Measurements from ENCODE around the gene C13orf46. TPM values are rescaled to one million over a fixed set of nuclear protein-coding genes. Genes with fewer than 3 reads are reported as not detected.

The C13orf46 gene
- not detected in 2 replicates for total RNA-seq (ENCODE audit: low replicate concordance)

DNA sequence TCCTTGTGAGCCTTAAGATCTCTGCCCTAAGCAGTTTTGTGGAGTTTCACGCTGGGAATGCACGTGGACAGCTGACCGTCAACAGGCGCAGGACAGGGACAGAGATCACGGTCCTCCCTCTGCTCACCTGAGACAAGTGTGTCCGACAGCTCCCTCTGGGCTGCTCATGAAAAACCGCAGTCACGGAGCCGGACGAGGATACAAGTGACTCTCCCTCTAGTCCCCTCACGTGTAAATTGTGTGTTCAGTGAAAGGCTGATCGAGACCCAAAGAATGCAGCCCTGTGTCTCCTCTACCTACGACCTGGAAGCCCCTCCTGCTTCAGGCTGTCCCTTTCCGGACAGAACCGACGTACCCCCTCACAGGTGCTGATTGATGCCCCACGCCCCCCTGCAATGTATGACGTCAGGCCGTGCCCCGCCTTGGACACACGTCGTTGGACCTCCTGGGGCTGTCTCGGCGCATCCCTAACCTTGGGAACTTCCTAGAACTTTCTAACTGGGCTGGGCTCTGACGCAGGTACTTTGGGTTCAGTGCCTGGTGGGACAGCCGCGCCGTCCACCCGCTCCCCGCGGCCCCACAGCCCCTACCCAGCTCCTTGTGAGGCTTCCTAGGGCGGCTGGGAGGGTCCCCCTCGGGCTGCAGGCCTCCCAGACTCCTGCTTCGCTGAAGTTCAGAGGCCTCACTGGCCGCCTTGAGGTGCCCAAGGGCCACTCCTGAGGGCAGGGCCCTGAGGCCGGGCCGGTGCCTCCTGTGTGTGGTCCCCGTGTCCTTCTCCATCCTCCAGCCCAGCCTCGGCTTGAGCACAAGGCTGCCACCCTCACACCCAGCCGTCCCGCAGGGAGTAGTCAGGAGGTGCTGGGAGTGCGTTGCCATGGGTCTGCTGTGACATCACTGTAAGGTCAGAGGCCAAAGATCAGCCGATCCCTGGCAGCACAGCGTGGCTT is at the start of gene C13orf46:
C13orf46 (minus strand) TSS at position 859 of the 947 bp plus-strand sequence; CDS start at position 780, 79 bp downstream.
- H3K9me3 ChIP-seq (ENCODE audit: low read depth): no peaks in the 10 kb centered on the region
- no peaks in the 10 kb centered on the region for H3K27me3 ChIP-seq
- no peaks in the 10 kb centered on the region for H3F3A ChIP-seq (ENCODE audit: low read depth)
- no peak within 1 kb of the TSS for H3K4me2 ChIP-seq
- H3K79me2 ChIP-seq (ENCODE audit: low read depth): no peaks in the 10 kb centered on the region
- H3K9me3 Mint-ChIP-seq: no peaks in the 10 kb centered on the region
- peaks cover 3% of the 10 kb centered on the region for H3K4me1 Mint-ChIP-seq
- no peaks in the 10 kb centered on the region for H3K4me1 ChIP-seq
- H2AFZ ChIP-seq (replicated peaks): no peak within 1 kb of the TSS
- H3K36me3 ChIP-seq: no peaks in the 10 kb centered on the region
- TF ChIP-seq EZH2phosphoT487 (IDR thresholded peaks at IDR 0.05): no peak
- TF ChIP-seq, protein P1, sequence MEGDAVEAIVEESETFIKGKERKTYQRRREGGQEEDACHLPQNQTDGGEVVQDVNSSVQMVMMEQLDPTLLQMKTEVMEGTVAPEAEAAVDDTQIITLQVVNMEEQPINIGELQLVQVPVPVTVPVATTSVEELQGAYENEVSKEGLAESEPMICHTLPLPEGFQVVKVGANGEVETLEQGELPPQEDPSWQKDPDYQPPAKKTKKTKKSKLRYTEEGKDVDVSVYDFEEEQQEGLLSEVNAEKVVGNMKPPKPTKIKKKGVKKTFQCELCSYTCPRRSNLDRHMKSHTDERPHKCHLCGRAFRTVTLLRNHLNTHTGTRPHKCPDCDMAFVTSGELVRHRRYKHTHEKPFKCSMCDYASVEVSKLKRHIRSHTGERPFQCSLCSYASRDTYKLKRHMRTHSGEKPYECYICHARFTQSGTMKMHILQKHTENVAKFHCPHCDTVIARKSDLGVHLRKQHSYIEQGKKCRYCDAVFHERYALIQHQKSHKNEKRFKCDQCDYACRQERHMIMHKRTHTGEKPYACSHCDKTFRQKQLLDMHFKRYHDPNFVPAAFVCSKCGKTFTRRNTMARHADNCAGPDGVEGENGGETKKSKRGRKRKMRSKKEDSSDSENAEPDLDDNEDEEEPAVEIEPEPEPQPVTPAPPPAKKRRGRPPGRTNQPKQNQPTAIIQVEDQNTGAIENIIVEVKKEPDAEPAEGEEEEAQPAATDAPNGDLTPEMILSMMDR (IDR thresholded peaks at IDR 0.05): no peak
- no peak for TF ChIP-seq EZH2 (IDR thresholded peaks at IDR 0.05)
- peaks cover 2% of the 10 kb centered on the region for H3K27me3 Mint-ChIP-seq (ENCODE audit: insufficient read depth, low read depth)
- no peaks in the 10 kb centered on the region for H4K20me1 ChIP-seq (ENCODE audit: low read depth)
- no peak within 1 kb of the TSS for H3K4me3 ChIP-seq
- H3K27ac ChIP-seq: no peak within 1 kb of the TSS
- H3K27ac Mint-ChIP-seq: peak within 1 kb of the TSS; percentile 78
- H3K36me3 Mint-ChIP-seq: peaks cover 14% of the 10 kb centered on the region
- no peak for DNase-seq (ENCODE audit: low spot score)
- no peak within 1 kb of the TSS for H3K9ac ChIP-seq
- H3K4me3 Mint-ChIP-seq: no peak within 1 kb of the TSS

DNA sequence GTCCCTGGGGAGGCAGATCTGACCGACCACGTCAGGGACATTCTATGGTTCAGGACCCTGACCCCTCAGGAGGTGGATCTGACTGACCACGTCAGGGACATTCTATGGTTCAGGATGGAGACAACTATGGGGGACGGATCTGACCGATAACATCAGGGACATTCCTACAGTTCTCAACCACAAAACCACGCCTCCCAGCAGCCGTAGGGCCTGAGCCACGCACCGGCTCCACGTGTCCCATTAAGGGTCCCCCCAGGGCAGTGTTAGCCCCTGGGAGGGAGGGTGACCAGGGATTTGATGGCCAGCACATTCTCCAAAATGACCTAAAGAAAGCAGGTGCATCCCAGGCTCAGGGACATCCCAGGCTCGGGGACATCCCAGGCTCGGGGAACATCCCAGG is 49.0 kb upstream of the C13orf46 start:
- no peaks in the 10 kb centered on the region for H3K79me2 ChIP-seq (ENCODE audit: low read depth)
- H3K9ac ChIP-seq: no peak overlapping the region
- H3K4me2 ChIP-seq: no peak overlapping the region
- peaks cover 22% of the 10 kb centered on the region for H3K4me1 Mint-ChIP-seq
- H3K27me3 ChIP-seq: no peaks in the 10 kb centered on the region
- H3K9me3 ChIP-seq (ENCODE audit: low read depth): no peaks in the 10 kb centered on the region
- no peak overlapping the region for H3K27ac Mint-ChIP-seq
- H3K4me1 ChIP-seq: peaks cover 13% of the 10 kb centered on the region
- H3K27ac ChIP-seq: no peak overlapping the region
- H3K9me3 Mint-ChIP-seq: no peaks in the 10 kb centered on the region
- no peaks in the 10 kb centered on the region for H3K36me3 ChIP-seq
- no peak for DNase-seq (ENCODE audit: low spot score)
- H3F3A ChIP-seq (ENCODE audit: low read depth): no peaks in the 10 kb centered on the region
- TF ChIP-seq EZH2 (IDR thresholded peaks at IDR 0.05) (no peak), EZH2phosphoT487 (IDR thresholded peaks at IDR 0.05) (no peak)
- TF ChIP-seq, protein P1 (IDR thresholded peaks at IDR 0.05): no peak
- no peaks in the 10 kb centered on the region for H3K27me3 Mint-ChIP-seq (ENCODE audit: insufficient read depth, low read depth)
- H2AFZ ChIP-seq (replicated peaks): no peak overlapping the region
- H3K4me3 ChIP-seq: no peak overlapping the region
- no peak overlapping the region for H3K4me3 Mint-ChIP-seq
- peaks cover 10% of the 10 kb centered on the region for H3K36me3 Mint-ChIP-seq
- no peaks in the 10 kb centered on the region for H4K20me1 ChIP-seq (ENCODE audit: low read depth)

DNA sequence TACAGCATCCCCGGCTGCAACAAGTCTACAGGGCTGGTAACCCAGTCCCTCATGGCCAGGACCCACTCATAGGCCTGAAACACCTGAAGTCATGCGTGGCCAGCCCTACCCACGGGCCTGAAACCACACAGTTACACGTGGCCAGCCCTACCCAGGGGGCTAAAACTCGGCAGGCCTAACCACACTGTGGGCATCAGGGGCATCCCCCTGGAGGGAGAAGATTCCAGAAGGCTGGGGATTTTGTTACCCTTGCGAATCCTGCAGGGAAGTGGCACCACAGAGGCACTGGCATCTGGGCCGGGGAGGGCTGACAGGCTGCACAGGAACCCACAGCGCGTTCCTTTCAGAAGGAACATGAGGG is 48.4 kb upstream of the C13orf46 start:
- no peak overlapping the region for H2AFZ ChIP-seq (replicated peaks)
- peaks cover 3% of the 10 kb centered on the region for H3K27me3 Mint-ChIP-seq (ENCODE audit: insufficient read depth, low read depth)
- no peak overlapping the region for H3K4me3 ChIP-seq
- H3K4me1 ChIP-seq: peaks cover 13% of the 10 kb centered on the region
- no peak for DNase-seq (ENCODE audit: low spot score)
- H3K4me1 Mint-ChIP-seq: peaks cover 22% of the 10 kb centered on the region
- no peaks in the 10 kb centered on the region for H3K9me3 Mint-ChIP-seq
- H3K27me3 ChIP-seq: no peaks in the 10 kb centered on the region
- no peaks in the 10 kb centered on the region for H3K9me3 ChIP-seq (ENCODE audit: low read depth)
- H3K36me3 ChIP-seq: no peaks in the 10 kb centered on the region
- no peak overlapping the region for H3K27ac Mint-ChIP-seq
- H3K36me3 Mint-ChIP-seq: peaks cover 6% of the 10 kb centered on the region
- H3K9ac ChIP-seq: no peak overlapping the region
- no peaks in the 10 kb centered on the region for H3K79me2 ChIP-seq (ENCODE audit: low read depth)
- H3K4me3 Mint-ChIP-seq: no peak overlapping the region
- H4K20me1 ChIP-seq (ENCODE audit: low read depth): no peaks in the 10 kb centered on the region
- TF ChIP-seq, protein P1 (IDR thresholded peaks at IDR 0.05): no peak
- TF ChIP-seq EZH2phosphoT487 (IDR thresholded peaks at IDR 0.05) (no peak), EZH2 (IDR thresholded peaks at IDR 0.05) (no peak)
- H3F3A ChIP-seq (ENCODE audit: low read depth): no peaks in the 10 kb centered on the region
- H3K4me2 ChIP-seq: no peak overlapping the region
- H3K27ac ChIP-seq: no peak overlapping the region
